RWPE1 (cell line): ENCODE data around the gene NFASC.

Experiments
- CTCF ChIA-PET: fragments of 350-600 bp; sonication (Branson Sonifier 250); formaldehyde crosslinking; extraction: SDS; loops from one replicate; lab custom pipeline; 2021; lab: Yijun Ruan, JAX
- POLR2A ChIA-PET: fragments of 400-600 bp; formaldehyde crosslinking; extraction: SDS; loops from one replicate; lab custom pipeline; 2020; ENCODE audit warnings: antibody characterized with exemption; ENCODE audit not compliant: low non-redundant PET; lab: Yijun Ruan, JAX
- DNase-seq: peaks from one replicate; pipeline ENCODE4 v3.0.0; 2012; ENCODE audit warnings: low spot score
- H3K27ac ChIP-seq: fragments of 450-650 bp; 2 replicates; pipeline ENCODE4 v1.5.1; 2017
- TF ChIP-seq, protein P1 (sequence below): fragments of 450-650 bp; conservative IDR thresholded peaks from 2 replicates; pipeline ENCODE4 v1.5.1; 2017; ENCODE audit warnings: low read depth, mild to moderate bottlenecking

Gene NFASC

DNA sequence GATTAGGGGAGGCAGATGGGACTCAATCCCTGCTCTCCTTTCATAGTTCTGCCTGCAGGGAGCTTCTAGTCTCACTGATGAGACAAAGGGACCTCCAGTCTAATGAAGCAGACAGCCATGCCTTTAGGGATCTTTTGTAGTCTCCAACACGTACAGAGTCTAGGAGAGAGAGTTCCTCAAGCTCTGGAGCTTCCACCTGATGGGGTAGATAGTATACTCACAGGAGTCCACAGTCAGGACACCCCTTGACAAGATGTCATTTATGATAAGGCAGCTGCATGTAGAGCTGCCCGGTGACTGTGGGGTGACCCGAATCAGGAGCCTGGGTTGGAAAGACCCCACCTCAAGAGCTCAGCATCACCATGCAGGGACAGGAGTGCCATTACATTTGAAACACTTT, 117.0 kb downstream of the NFASC start:
- POLR2A ChIA-PET = no interaction called here
- TF ChIP-seq, protein P1, sequence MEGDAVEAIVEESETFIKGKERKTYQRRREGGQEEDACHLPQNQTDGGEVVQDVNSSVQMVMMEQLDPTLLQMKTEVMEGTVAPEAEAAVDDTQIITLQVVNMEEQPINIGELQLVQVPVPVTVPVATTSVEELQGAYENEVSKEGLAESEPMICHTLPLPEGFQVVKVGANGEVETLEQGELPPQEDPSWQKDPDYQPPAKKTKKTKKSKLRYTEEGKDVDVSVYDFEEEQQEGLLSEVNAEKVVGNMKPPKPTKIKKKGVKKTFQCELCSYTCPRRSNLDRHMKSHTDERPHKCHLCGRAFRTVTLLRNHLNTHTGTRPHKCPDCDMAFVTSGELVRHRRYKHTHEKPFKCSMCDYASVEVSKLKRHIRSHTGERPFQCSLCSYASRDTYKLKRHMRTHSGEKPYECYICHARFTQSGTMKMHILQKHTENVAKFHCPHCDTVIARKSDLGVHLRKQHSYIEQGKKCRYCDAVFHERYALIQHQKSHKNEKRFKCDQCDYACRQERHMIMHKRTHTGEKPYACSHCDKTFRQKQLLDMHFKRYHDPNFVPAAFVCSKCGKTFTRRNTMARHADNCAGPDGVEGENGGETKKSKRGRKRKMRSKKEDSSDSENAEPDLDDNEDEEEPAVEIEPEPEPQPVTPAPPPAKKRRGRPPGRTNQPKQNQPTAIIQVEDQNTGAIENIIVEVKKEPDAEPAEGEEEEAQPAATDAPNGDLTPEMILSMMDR = no peak
- DNase-seq = no peak
- CTCF ChIA-PET = interaction anchor here (0.6 to 6.7 kb wide), 3 partner anchors 75 to 1500 kb away, joined by 3 to 162 read pairs (median 3); no protein-coding TSS in a partner anchor
- no peak overlapping the region for H3K27ac ChIP-seq

DNA sequence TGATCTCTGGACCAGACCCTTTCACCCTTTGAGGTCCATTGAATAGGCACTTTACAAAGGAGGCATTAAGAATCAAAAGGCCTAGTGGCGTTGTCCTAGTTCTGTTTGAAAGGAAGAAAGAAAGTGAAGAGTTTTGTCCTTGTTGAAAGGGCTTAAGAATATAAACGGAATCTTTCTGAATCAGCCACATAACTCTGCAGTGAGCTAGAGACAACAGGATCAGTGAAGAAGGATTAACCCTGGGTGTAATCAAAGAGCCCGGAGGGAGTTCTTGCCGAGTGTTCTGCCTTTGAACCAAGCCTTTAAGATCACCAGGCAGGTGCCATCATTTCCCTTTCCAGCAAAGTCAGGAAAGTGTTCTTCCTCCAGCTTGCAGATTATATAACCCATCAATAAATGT, 117.5 kb downstream of the NFASC start:
- DNase-seq = no peak
- POLR2A ChIA-PET = interaction anchor here (0.7 kb wide), 1 partner anchor 54 kb away, joined by 3 read pairs; no protein-coding TSS in a partner anchor
- H3K27ac ChIP-seq = no peak overlapping the region
- CTCF ChIA-PET = interaction anchor here (0.6 to 6.7 kb wide), 12 partner anchors 8 to 1500 kb away, joined by 3 to 162 read pairs (median 6); no protein-coding TSS in a partner anchor
- TF ChIP-seq, protein P1 = no peak

DNA sequence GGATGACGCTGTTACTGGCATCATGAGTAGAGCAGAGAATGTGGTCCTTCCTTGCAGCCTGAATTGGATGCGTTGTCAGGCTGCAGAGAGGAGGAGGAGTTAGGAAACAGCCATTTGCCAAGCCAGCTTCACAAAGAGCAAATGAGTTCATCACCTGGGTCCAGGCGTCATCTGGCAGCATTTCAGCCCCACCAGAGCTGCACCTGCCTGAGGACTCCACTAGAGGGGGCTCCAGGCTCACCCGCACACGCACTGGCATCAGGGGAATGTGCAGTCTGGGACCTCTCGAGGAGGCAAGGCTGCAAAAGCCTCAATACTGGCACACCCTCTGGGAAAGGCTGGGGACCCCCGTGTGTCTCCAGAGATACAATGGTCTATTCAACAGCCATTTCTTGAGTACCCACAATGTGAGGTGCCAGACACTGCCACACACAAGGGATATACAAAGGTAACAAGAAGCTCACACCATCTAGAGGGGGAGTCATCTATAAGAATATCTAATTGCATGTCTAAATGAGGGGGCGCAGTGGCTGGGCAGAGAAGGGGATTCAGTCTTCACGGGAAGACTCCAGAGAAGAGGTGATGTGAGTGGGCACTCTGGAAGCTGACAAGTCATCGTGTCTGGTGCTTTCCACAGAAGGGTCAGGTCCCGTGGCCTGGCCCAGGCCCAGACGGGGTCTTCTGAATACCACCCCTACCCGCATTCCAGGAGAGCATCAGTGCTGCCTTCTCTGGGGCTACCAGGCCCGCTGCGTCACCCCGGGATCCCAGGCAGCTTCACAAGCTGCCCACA, 118.8 kb downstream of the NFASC start:
- TF ChIP-seq, protein P1 = peak; percentile 78
- peak; percentile 95 for DNase-seq
- POLR2A ChIA-PET = interaction anchor here (0.6 to 0.9 kb wide), 3 partner anchors 77 to 132 kb away, joined by 3 read pairs; partner anchors contain the start of gene RBBP5
- CTCF ChIA-PET = interaction anchor here (0.5 to 6.7 kb wide), 61 partner anchors 9 to 870 kb away, joined by 3 to 162 read pairs (median 4); no protein-coding TSS in a partner anchor
- H3K27ac ChIP-seq = no peak overlapping the region

DNA sequence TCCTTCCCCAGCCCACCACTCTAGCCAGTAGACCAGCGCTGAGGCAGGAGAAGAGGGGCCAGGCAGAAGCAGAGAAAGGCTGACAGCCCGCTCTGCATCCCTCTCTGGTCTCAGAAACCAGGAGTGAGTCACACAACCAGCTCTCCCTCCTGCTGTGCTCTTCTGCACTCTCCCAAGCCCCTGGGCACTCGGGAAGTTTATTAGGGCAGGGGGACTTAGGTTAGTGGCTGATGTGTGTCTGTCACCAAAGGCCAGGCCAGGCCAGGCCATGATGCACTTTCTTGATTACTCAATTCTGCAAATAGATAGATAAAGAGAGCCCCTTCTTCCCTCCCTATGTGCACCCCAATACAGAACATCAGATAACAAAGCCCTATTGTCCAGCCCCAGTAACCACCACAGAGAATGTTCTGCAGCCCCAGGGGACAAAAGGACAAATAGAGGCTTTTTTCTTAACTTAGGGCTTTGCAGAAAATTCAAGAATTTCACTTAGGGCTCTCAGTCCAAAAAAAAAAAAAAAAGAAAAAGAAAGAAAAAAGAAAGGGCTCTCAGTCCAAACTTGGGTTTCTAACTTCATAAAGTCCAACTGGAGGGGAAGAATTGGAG, 119.5 kb downstream of the NFASC start:
- TF ChIP-seq, protein P1 = no peak
- no peak for DNase-seq
- ChIA-PET POLR2A (interaction anchor here (0.6 to 0.9 kb wide), 2 partner anchors 76 to 132 kb away, joined by 3 read pairs; partner anchors contain the start of gene RBBP5), CTCF (interaction anchor here (0.5 to 6.7 kb wide), 33 partner anchors 8 to 869 kb away, joined by 3 to 162 read pairs (median 5); no protein-coding TSS in a partner anchor)
- no peak overlapping the region for H3K27ac ChIP-seq

DNA sequence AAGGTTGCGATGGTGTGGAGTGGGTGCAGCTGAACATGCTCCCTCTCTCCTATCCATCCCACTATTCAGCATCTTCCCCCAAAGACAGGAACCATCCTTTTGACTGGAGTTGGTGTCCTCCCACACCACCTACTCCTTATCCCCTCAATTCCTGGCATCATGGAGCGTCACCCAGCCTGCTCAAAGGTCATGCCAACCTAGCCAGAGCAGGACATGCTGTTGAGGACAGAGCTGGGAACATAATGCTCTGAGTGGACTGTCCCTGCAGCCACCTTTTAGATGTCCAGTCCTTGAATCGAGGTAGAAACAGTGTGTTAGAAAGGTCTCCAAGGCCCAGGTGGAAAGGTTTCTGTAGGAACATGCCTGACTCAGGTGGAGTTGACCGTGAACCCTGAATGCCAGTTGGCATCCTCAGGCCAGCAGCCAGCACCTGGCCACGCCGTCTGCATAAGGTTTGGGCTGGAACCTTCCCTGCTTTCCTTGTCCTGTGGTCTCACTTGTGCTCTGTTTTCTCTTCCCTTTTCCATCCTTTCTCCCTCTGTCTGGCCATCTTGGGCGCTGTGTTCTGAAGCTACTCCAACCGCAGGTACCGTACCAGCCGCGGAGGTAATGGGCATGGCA, 120.2 kb downstream of the NFASC start:
- CTCF ChIA-PET = interaction anchor here (1.0 to 6.7 kb wide), 6 partner anchors 23 to 266 kb away, joined by 3 to 162 read pairs (median 6); no protein-coding TSS in a partner anchor
- no peak for DNase-seq
- TF ChIP-seq, protein P1 = no peak
- no peak overlapping the region for H3K27ac ChIP-seq
- POLR2A ChIA-PET = no interaction called here
